Measurements from ENCODE around the gene SORBS1.

Gene SORBS1

GRCh38 chr10:95511314-95511713 lies 49.9 kb downstream of the SORBS1 start:
- DNase-seq: no peak

GRCh38 chr10:95509251-95509650 lies 51.9 kb downstream of the SORBS1 start:
- DNase-seq: no peak

- no peak for DNase-seq
These were observed 52.4 kb downstream of the SORBS1 start for GRCh38 chr10:95508730-95509129.

DNA sequence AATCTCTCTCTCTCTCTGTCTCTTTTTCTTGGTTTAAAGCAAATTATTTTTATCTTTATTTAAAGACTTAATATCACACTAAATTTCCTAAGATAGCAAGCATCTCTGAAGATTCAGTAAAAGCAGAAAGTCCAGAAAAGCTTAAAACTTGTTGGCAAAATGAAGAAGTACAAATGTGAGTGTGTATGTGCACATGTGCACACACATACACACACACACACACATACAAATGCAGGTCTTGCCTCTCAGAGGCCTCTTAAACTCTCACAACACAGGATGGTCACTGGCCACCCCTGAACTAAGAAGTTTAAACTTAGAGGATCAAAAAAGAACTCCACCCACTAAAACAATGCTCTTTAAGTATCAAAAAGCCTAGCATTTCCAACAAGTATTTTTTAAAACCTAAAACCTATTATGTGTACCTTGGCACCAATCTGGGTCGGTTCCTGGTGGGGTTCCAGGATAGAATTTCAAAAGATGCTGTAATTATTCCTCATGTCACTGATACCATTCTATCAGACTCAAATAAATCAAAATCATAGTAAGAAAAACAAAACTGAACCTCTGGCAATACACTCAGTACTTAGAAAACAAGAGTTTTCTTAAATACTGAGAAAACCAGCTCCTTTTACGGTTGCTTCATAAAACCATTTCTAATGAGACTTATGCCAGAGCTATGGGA lies 55.0 kb downstream of the SORBS1 start:
- DNase-seq: no peak

DNA sequence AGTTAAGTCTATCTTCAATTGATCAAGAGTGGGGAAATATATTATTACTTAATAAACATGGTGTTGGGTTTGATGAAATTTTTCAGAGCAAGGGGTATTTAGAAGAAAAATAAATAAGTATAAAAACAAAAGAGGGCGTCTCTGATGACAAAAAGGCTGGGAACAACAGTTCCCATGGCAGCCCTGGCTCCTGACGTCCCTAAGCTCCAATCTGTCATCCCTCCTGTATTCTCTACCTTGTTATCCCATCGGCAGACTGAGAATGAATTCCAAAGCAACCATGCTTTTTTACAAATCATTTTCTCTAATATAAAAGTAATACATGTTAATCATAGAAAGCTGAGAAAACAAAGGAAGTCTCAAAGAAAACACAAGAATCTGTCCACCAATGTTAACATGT lies 55.5 kb downstream of the SORBS1 start:
- no peak for DNase-seq

- DNase-seq: no peak
These were observed 56.0 kb downstream of the SORBS1 start for GRCh38 chr10:95505084-95505610.

DNA sequence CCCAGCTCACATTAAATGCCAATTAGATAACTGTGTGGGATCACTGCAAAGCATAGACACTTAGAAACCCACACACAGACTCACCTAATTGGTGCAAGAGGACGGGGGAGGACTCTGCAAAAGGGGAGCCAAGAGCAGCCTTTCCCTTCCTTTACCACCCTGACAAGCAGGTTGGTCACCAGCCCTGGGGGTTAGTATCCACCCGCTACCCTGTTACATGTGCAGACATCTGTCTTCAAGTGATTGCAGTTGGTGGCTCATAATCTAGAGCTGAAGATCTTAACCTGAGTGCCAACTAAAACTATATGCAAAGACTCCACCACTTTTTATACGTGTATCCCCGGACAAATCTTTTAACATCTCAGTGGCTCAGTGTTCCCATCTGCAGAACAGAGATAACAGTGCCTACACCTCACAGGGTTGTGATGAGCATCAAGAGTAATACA lies 56.9 kb downstream of the SORBS1 start:
- no peak for DNase-seq

GRCh38 chr10:95503526-95503925 lies 57.6 kb downstream of the SORBS1 start:
- DNase-seq: no peak

GRCh38 chr10:95503001-95503400 lies 58.2 kb downstream of the SORBS1 start:
- no peak for DNase-seq

GRCh38 chr10:95502377-95502776 lies 58.8 kb downstream of the SORBS1 start:
- no peak for DNase-seq

DNA sequence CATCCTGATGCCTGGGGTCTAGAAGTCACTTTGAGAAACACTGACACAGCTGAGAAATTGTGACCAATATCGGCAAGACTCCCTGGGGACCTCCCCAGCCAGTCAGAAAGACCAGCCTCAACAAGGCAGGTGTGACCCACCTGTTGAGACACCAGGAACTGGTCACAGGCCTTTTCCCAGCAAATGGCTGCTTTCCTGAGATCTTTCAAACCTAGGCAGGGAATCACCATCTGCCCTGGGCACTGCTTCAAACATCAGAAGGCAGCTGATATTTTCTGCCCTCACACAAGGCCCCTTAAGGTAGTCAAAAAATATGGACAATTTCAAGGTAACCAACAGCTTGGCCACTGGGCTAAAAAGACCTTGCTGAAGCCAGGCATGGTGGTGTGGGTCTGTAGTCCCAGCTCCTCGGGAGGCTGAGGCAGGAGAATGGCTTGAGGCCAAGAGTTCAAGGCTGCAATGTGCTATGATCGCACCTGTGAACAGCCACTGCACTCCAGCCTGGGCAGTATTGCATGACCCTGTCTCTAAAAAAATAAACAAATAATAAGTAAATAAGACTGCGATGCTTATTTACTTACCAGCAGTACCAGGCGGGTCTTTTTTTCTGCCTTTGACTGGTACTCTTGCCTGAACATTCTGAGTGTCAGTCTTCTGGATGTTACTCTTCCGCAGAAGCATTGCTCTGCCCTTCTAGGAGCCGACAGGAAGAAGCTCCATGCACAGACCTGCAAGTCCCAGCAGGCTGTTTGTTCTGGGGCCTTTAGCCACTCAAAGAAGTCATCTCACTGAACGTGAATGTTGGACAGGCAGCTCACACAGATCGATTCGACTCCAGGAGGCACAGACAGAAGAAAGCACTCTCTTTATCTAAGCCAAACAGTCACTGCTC lies 59.7 kb downstream of the SORBS1 start:
- no peak for DNase-seq

- no peak for DNase-seq
These were observed 60.5 kb downstream of the SORBS1 start for GRCh38 chr10:95500649-95501048.

GRCh38 chr10:95500097-95500496 lies 61.1 kb downstream of the SORBS1 start:
- no peak for DNase-seq

DNA sequence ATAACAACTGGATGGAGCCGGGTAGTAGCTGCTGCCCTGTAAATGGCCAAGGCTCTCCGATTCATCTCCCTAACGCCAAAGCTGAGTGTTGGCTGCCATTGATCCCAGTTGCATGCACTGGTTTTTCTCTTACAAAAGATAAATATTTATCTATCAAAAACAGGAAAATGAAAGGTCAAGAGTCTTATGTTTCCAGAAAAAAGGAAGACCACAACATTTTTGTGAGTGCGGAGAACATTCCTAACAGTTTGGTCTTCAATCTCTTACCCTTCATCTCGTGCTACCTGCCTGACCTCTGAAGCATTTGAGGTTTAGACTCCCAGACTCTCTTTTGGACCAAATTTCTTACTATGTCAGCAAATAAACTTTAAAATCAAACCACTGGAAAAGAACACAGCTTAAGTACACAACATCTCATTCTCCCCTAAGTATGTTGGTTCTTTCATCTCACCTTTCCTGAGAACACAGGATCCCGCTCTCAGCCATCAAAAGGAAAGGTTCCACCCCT lies 61.6 kb downstream of the SORBS1 start:
- no peak for DNase-seq

DNA sequence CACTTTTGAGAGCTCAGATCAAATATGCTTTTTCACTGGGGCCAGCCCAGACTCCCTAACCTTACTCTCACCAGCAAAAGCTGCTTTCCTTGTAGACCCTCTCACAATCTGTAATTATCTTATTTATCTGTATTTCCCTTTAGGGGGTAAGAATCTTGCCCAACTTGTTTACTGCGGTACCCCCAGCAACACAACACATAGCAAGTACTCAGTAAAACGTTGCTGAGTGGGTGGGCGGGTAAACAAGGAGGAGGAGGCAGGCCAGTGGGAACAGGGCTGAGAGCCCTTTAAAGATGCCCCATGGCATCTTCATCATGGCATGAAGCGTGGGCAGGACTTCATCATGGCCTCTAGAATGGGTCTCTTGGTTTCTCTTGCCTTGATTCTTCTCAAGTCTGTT lies 64.2 kb downstream of the SORBS1 start:
- no peak for DNase-seq

DNA sequence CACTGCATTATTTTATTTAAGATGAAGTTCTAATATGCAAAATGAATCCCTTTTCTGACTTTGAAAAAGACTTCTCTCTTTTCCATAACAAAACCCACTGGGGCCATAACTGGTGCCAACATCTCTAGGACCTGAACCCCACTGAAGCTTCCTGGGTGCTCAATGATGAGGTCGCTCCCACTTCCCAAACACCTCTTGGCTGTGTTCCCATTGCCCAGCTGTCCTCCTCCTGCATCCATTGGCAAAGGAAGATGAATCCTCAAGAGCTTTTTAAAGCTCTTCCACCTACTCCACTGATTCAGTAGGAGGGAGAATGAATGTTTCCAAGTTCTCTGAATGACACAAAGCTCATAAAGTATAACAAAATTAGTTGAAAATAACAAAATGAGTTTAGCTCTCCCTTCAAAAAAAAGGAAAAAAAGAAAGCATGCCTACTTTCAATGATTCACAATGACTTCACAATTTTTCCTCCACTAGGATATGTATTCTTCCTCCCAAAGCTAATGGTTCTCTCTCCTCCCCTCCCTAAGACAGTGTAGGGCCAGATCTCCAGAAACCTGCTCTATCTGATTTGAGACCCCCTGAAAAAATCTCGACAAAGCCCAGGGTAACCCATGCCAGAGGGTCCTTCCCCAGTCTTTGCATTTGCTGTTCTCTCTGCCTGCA lies 64.8 kb downstream of the SORBS1 start:
- no peak for DNase-seq

GRCh38 chr10:95493862-95494261 lies 67.3 kb downstream of the SORBS1 start:
- DNase-seq: no peak

DNA sequence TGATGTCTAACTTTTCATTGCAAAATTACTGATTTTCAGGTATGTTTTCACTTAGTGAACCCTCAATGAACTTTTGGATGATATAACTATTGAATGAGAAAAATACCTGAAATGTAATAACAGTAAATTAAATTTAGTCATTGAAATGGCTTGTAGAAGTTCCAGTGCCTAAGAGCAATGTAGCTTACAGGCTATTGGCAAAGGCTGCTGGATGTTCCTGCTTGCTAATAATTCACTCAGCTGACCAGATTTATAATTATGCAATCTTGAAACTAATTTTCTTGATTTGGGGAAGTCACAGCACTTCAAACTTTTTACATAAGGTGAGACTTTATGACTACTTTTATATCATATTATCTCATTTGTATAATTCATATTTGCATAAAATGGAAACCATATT lies 73.2 kb downstream of the SORBS1 start:
- DNase-seq: no peak

- no peak for DNase-seq
These were observed 75.9 kb downstream of the SORBS1 start for GRCh38 chr10:95485056-95485844.

GRCh38 chr10:95482501-95483233 lies 78.5 kb downstream of the SORBS1 start:
- no peak for DNase-seq

GRCh38 chr10:95480901-95481491 lies 80.2 kb downstream of the SORBS1 start:
- DNase-seq: no peak

All from right hindlimb (tissue), 1 donor.